Measurements from ENCODE around the gene RFX3.

Gene RFX3

DNA sequence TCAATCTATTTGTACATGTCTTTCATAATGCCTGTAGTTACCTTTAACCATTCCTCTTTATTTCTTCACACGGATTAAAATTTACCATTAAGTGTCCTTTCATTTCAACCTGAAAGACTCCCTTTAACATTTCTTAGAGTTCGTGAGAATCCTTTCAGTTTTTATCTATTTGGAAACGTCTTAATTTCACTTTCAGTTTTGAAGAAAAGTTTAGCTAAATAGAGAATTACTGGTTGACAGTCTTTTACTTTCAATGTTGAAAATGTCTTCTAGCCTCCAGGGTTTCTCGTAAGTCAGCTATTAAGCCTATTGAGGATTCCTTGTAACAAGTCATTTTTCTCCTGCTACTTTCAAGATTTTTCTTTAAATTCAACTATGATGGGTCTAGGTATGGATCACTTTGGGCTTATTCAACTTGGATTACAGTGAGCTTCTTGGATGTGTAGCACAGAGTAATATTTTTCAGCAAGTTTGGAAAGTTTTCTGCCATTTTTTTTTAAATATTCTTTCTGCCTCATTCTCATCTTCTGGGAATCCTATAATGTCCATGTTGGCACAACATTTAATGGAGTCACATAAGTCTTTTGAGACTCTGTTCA lies 48.5 kb downstream of the RFX3 start:
- DNase-seq (ENCODE audit: low read depth in 2 of 2): no peak

DNA sequence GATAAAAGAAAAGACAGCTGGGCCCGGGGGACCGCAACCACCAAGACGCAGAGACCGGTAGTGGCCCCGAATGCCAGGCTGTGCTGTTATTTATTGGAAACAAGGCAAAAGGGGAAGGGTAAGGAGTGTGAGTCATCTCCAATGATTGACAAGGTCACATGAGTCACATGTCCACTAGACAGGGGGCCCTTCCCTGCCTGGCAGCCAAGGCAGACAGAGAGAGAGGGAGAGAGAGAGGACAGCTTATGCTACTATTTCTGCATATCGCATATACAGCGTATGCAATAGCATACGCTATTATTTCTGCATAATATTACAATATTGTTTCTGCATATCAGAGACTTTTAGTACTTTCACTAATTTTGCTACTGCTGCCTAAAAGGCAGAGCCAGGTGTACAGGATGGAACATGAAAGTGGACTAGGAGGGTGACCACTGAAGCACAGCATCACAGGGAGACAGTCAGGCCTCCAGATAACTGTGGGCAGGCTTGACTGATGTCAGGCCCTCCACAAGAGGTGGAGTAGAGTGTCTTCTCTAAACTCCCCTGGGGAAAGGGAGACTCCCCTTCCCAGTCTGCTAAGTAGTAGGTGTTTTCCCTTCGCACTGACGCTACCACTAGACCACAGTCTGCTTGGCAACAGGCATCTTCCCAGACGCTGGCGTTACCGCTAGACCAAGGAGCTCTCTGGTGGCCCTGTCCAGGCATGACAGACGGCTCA lies 50.3 kb downstream of the RFX3 start:
- no peak for DNase-seq (ENCODE audit: low read depth in 2 of 2)

DNA sequence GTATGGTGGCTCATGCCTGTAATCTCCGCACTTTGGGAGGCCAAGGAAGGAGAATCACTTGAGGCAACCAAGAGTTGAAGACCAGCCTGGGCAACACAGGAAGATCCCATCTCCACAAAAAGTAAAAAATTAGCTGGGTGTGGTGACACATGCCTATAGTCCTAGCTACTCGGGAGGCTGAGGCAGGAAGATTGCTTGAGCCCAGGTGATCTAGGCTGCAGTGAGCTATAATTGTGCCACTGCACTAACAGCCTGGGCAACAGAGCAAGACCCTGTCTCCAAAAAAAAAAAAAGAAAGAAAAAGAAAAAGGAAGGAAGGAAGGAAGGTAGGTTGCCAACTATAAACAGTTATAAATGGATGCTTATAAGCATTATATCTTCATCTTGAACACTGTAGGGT lies 51.0 kb downstream of the RFX3 start:
- DNase-seq (ENCODE audit: low read depth in 2 of 2): no peak

DNA sequence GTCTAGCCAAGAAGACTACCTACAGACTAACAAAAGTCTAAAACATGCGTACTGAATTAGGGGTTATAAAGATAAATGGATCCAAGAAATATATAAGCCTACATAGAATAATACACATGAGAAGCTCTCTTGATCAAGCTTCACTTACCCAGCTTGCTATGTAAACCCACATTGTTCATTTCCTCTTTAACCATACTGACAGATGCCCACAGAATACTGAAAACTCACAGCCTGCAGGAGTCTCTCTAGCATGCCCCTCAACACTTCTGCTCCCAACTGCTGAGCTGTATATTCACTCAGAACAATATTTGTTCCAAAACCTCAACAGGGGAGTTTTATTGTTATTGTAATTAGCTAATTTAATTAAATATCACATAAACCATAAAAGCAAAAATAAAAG lies 52.4 kb downstream of the RFX3 start:
- DNase-seq (ENCODE audit: low read depth in 2 of 2): no peak

DNA sequence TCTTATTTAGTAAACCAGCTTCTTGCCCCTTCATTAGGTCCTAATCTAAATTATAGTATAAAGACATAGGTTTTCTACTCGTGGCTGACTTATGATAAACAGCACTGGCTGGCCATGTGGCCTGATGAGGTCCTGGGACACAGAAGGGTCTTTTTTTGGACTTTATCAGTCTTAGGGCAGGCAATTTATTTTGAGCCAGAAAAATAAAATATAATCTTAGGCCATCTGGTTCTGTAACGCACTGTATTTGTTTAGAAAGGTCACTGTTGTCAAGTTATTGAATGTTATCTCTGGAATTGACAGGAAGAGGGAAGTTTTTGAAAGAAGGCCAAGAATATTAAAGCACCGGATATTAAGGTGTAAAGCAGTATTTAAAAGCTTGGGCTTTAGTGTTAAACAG lies 53.9 kb downstream of the RFX3 start:
- DNase-seq (ENCODE audit: low read depth in 2 of 2): no peak

DNA sequence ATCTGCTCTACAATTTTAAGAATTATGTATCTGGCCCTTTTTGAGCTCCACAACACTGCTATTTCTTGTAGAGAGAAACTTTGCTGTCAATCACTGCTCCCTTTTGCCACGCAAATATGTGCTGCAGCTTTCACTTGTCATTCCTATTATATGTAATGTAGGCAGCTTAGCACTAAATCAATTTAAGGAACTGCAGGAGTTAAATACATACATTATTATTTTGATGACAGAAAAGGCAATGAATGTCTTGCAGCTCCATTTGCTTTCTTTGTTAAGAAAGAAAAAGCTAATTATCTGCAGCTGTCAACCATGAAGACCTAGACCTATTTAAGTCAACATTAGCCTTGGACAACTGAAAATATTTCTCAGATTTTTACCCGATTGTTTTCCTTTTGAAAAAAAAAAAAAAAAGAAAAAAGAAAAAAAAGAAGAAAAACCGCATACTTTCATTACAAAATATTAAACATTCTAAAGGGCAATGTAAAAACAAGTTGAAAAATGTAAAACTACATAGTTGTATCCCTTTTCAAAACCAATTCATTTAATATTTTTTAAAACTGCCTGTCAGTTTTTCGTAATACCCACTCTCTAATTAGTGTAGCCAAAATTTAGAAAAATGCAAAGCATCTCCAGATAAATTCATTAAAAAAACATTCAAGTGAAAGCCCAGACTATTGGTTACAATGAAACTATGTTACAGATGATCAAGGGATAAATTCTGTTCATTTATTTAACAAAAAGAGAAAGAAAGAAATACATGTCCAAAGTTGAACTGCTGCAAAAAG lies 57.2 kb downstream of the RFX3 start:
- DNase-seq (ENCODE audit: low read depth in 2 of 2): no peak

DNA sequence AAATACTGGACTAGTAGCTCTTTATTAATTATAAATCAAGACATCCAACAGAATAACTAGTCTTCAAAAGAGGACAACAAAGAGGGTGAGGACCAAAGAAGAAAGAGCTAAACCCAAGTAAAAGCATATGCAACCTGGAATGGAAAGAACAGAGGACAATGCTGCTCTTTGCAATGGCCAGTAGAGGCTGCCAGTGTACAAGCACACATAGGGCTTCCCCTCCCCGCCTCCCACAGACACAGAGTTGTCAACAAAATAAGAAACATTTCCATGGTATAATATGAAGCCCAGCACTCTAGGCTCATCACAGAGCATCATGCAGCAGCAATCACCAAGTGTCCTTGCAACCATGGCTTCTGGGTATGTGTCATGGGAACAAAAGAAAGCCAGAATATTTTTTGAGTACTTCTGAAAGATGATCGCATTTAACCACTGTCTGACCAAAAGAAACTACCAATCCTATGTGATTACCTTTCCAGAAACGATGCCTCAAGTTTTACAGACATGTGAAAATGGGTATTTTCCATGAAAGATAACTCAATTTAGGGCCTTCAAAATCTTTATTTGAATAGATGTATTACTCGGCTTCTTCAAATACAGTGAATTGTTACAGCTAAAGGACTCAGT lies 58.1 kb downstream of the RFX3 start:
- DNase-seq (ENCODE audit: low read depth in 2 of 2): peak; percentile 15 to 32

DNA sequence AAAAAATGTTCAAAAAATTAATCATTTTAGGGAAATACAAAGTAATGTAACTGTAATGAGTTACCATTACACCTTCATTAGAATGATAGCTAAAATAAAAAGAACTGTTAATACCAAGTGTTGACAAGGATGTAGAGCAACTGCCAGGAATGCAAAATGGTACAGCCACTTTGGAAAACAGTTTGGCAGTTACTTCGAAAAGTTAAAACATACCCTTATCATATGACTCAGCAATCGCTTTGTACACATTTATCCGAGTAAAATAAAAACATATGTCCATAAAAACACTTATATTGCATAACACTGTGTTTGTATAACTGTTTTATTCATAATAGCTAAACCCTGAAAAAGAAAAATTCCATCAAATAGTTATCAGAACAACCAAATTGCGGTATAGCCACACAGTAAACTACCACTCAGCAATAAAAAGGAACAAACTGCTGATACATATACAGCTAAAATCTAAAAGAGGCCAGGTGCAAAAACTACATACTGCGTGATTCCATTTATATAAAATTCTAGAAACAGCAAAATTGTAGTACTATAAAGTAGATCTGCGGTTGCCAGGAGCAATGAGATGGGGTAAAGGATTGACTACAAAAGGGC lies 61.7 kb downstream of the RFX3 start:
- DNase-seq (ENCODE audit: low read depth in 2 of 2): no peak

DNA sequence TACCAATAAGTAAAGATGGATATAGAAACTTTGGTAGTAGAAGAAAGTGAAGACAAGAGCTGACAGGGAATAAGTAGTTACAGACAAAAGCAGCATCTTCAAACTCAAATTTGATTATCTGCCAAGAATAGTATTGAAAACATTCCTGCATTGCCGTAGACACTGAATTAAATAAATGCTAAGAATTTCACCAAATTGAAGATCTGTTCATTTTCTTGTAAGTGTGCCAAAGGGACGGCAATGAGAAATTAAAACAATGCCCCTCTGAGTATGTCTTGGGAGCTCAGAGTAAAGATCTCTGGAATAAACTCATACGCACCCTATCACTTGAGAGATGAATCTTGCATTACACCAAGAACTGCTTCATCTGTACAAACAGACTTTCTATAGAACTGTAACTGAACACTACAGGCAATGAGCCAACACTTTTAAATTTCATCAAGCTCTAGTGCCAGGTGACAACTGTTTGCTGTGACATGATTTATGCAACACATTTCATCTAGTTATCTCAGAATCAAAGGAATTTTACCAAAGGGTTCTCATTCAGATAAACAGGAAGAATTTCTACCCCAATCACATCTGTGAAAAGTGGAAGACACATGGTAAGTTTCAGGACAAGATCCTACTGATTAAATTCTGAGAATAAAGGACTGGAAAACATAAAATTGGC lies 66.9 kb downstream of the RFX3 start:
- no peak for DNase-seq (ENCODE audit: low read depth in 2 of 2)

DNA sequence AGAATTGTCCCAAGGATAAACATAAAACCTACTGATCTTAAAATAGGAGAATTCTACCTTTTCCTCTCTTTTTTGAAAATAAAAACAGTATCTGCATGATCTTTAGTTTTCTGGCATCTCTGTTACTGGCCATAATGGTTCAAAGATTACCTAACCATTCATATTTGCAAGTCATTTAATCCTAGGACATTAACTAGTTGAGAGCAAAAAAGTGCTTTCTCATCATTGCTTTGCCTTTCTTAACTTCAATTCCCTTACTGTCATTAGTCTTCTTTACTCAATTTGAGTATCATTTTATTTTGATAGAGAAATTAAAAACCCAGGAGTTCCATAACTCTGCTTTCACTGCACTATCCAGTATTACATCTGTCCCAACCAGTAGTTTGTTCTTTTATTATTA lies 68.6 kb downstream of the RFX3 start:
- no peak for DNase-seq (ENCODE audit: low read depth in 2 of 2)

DNA sequence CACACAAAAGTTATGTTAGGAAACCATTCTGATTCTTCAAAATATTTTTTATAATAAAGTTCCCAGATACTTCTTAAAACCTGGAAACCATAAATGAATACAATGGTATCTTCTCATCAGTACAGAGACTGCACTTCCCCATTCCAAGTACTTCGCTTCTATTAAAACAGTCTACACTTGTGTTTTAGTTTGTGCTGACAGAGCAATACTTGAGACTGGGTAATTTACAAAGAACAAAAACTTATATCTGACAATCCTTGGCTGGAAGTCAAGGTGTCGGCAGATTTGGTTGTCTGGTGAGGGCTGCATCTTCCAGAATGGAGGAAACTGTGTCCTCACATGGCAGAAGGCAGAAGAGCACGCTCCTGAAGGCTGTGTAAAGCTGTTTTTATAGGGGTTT lies 70.1 kb downstream of the RFX3 start:
- no peak for DNase-seq (ENCODE audit: low read depth in 2 of 2)

DNA sequence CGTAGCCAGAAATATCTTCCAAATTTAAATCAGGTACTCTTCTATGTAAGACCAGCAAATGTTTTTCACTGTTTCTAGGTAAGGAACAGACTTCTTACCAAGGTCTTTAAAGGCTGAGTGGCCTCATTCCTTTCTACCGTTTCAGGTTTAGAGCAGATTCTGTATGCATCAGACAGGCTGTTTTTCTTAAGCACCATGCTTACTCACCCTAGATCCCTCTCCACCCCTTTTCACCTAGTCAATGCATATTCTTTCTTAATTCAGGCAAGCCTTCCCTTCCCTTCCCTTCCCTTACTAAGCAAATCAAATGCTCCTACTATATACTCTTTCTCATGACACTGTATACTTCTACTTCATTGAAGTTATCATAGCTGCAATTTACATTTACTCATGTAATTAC lies 70.7 kb downstream of the RFX3 start:
- DNase-seq (ENCODE audit: low read depth in 2 of 2): no peak

DNA sequence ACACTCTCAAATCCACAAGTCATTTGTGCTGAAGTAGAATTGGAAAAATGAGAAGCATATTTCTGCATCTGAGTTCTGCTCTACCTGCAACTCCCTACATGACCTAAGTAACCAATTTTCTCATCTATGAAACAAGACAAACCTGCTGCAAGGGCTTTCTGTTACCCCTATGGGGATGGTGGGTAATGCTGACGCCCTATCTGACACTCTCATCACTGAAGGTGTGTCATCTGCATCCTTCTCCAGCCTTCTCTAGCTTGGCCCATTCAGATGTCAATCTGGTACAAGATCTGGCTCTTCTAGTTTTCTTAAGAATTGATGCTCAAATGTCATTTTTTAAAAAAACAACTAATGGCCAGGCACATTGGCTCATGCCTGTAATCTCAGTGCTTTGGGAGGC lies 73.8 kb downstream of the RFX3 start:
- no peak for DNase-seq (ENCODE audit: low read depth in 2 of 2)

DNA sequence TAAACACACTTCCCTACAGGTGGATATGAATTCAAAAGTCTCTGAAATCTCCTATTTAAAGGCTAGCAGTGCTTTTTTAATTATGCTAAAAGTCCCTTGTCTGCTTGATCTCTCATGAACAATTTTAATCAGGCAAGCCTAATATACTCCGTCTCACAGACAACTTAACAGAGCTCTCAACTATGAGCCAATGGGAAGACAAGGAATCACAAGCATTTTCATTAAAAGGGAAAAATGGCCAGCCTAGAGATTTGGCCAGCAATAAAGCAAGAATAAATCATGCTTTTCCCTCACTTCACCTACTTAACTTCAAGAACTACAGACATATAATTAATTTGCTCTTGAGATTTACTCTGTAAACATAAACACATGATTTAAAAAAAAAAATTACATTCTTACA lies 78.0 kb downstream of the RFX3 start:
- no peak for DNase-seq (ENCODE audit: low read depth in 2 of 2)

DNA sequence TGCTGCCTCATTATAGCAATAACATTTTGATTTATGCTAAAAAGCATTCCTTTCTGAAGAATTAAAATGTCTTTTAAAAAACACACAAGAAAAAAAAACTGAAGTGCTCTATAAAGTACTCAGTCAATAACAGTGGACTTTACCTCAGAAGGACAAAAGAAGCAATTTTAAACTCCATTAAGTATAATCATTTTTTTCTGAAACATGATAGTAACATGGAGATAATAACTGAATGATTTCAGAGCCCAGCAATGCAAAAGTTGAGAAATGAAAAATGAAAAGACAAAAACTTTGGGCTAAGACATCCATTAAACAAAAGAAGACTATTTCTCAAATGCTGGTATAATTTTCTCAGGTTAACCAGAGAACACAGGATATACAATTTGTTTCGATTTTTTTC lies 78.7 kb downstream of the RFX3 start:
- no peak for DNase-seq (ENCODE audit: low read depth in 2 of 2)

DNA sequence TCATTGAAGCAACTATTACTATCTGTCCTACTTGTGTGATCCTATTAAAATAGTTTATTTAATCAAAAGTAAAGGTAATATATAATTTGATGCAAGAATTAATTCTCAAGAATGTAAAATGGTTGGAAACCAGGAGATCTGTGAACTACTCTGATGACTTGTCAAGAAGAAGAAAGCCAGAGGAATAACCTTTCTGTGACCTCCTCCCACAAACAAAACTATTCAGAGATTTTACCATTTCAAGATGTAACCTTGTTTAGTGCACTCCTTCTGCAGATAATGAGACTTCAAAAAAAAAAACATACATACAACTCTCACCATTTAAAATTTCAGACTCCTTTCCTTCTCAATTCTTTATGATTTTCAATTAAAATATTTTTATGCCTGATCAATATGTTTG lies 79.5 kb downstream of the RFX3 start:
- DNase-seq (ENCODE audit: low read depth in 2 of 2): no peak

DNA sequence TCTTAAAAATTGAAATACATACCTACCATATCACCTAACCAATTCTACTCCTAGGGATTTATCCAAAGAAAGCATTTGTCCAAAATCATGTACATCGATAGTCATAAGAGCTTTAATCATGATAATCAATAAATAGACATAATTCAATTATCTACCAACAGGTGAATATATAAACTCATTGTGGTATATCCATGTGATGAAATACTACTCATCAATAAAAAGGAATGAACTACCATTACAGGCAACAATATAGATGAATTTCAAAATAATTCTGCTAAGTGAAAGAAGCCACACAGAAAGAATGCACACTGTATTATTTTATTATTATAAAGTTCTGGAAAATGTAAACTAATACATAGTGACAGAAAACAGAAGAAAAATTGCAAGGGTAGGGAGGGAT lies 81.8 kb downstream of the RFX3 start:
- no peak for DNase-seq (ENCODE audit: low read depth in 2 of 2)

DNA sequence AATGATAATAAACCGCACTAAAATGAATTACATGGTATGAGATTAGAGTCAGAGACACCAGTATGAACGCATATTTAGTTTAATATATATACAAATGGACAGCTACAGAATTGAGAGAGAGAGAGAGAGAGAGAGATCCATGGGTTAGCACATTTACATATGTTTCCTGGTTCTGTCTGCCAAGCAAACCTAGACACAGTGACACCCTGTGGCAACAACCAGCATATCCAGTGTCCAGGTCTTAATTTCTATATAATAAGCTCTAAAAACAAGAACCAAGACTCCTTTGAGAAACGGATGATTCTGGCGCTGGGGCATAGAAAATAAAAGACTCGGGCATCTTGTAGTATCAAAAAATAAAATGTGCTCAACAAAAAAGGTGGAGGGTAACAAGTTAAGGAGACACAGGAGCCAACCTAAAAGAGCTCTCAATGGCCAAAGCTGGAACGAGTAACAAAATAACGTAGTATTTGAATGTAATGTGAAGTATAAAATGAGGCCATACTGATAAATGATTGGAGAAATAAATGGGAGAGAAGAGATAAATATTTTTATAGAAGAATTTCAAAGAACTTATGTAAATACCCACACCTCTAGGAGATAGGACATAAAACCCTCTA lies 84.5 kb downstream of the RFX3 start:
- no peak for DNase-seq (ENCODE audit: low read depth in 2 of 2)

DNA sequence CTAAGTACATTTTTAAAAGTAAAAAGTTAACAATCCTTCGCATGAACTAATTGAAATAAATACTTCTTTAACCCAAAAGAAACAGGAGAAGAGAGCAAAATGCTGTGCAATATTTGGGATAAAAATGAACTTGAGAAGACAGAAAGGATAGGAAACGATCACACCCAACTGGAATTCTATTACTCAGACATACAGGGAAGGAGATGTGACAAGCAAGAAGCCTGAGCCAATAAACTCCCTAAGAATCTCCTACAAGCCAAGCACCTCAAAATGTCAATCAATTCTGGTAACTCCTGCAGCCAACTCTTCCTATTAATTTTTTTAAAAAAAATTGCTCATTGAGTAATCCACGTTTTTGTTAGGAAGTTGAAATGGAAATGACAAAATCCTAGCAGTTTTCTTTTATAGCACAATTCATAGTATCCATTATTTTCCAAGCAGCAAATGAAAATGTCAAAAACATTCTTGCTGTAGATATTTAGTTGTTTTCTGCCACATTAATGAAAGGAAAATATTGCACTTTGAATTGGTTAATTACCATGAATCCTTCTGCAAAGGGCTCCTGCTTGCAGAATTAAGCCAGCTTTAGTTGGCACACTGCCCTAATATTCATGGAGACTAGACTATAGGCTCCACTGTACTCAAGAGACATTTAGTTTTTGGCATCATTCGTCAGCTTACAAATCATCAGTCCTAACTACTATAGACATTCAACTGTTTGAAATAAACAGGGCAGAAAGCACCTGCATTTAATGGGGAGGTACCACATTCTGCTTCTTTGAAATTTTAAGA lies 89.0 kb downstream of the RFX3 start:
- no peak for DNase-seq (ENCODE audit: low read depth in 2 of 2)

DNA sequence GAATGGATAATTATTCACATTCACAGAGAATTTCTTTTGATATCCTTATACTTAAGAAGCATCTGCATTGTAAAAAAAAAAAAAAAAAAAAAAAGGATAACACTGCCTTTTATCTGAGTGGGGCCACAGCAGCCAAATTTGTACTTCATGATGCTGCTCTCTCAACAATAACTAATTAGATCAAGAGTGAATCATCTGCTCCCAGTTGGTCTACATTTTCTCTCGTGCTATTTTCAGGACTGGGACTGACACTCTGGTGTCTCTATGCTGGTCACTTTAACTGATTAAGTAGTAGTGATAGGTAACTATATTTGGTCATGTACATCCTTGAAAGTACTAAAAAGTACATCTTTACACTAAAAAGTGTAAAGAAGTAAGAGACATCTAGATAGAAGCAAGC lies 90.1 kb downstream of the RFX3 start:
- DNase-seq (ENCODE audit: low read depth in 2 of 2): no peak
